Measurements from ENCODE around the gene SLC40A1.

DNA sequence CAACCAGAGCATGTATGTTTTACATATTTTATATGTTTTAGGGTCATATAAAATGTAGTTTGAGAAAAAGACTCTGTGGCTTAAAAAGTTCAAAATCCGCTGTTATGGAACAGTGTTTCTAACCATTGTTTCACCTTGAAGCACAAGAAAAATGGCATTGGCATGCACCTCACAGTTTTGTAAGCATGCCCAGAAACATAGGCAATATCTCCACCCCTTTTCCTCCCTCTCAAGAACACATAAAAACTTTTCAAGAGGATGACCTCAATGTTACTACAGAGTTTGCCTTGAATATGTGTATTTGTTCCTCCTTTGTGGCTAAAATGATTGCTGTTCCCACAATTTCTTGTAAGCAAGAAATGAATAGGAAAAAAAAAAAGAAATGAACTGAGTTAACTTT, 29.3 kb upstream of the SLC40A1 start:
- TF ChIP-seq, protein P1, sequence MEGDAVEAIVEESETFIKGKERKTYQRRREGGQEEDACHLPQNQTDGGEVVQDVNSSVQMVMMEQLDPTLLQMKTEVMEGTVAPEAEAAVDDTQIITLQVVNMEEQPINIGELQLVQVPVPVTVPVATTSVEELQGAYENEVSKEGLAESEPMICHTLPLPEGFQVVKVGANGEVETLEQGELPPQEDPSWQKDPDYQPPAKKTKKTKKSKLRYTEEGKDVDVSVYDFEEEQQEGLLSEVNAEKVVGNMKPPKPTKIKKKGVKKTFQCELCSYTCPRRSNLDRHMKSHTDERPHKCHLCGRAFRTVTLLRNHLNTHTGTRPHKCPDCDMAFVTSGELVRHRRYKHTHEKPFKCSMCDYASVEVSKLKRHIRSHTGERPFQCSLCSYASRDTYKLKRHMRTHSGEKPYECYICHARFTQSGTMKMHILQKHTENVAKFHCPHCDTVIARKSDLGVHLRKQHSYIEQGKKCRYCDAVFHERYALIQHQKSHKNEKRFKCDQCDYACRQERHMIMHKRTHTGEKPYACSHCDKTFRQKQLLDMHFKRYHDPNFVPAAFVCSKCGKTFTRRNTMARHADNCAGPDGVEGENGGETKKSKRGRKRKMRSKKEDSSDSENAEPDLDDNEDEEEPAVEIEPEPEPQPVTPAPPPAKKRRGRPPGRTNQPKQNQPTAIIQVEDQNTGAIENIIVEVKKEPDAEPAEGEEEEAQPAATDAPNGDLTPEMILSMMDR (conservative IDR thresholded peaks at IDR 0.05; ENCODE audit: low read depth, low read length): no peak
- TF ChIP-seq EZH2phosphoT487 (IDR thresholded peaks at IDR 0.05; ENCODE audit: borderline replicate concordance, low read length) (no peak), EZH2 (IDR thresholded peaks at IDR 0.05; ENCODE audit: low read length, unreplicated experiment) (no peak)

All from PC-3 (cell line).